Endodermal cell (in vitro differentiated cells): ENCODE measurements around the gene RAB14. TPM values are rescaled to one million over a fixed set of nuclear protein-coding genes. Genes with fewer than 3 reads are reported as not detected.

ENCODE experiments used
- DNase-seq: peaks from one replicate; pipeline ENCODE4 v3.0.0-alpha.2; 2017
- H3K27ac ChIP-seq: 2 replicates; pipeline ENCODE4 v1.5.1; 2013; ENCODE audit warnings: mild to moderate bottlenecking, low read depth, low read length, moderate library complexity
- H3K27me3 ChIP-seq: 2 replicates; pipeline ENCODE4 v1.6.1; 2013; ENCODE audit warnings: mild to moderate bottlenecking, low read length, moderate library complexity; ENCODE audit not compliant: insufficient read depth, control insufficient read depth, poor library complexity, severe bottlenecking
- H3K36me3 ChIP-seq: 2 replicates; pipeline ENCODE4 v1.7.0; 2013; ENCODE audit warnings: mild to moderate bottlenecking, low read length, moderate library complexity; ENCODE audit not compliant: control insufficient read depth, insufficient read depth
- H3K4me1 ChIP-seq: one replicate; pipeline ENCODE4 v1.7.0; 2013; ENCODE audit warnings: low read length; ENCODE audit not compliant: control insufficient read depth, insufficient read depth
- H3K4me3 ChIP-seq: 2 replicates; pipeline ENCODE4 v1.5.1; 2013; ENCODE audit warnings: mild to moderate bottlenecking, low read length, moderate library complexity
- H3K9ac ChIP-seq: 2 replicates; pipeline ENCODE4 v1.6.1; 2013; ENCODE audit warnings: mild to moderate bottlenecking, low read length, moderate library complexity; ENCODE audit not compliant: poor library complexity, severe bottlenecking; ENCODE audit errors: extremely low read depth
- H3K9me3 ChIP-seq: 2 replicates; pipeline ENCODE4 v1.6.1; 2013; ENCODE audit warnings: mild to moderate bottlenecking, low read length, moderate library complexity; ENCODE audit not compliant: control insufficient read depth
- H3K27ac Mint-ChIP-seq: 2 replicates; pipeline ENCODE4 v1.8.0; 2020; ENCODE audit warnings: mixed read lengths
- H3K27me3 Mint-ChIP-seq: 2 replicates; pipeline ENCODE4 v1.8.0; 2021; ENCODE audit warnings: mild to moderate bottlenecking, mixed read lengths; ENCODE audit not compliant: insufficient read depth
- H3K36me3 Mint-ChIP-seq: 2 replicates; pipeline ENCODE4 v1.8.0; 2020; ENCODE audit warnings: low read depth, mixed read lengths
- H3K4me1 Mint-ChIP-seq: 2 replicates; pipeline ENCODE4 v1.8.0; 2020; ENCODE audit warnings: mixed read lengths
- H3K4me3 Mint-ChIP-seq: 2 replicates; pipeline ENCODE4 v1.8.0; 2020; ENCODE audit warnings: mild to moderate bottlenecking, moderate library complexity, mixed read lengths
- H3K9me3 Mint-ChIP-seq: 2 replicates; pipeline ENCODE4 v1.8.0; 2020; ENCODE audit warnings: mild to moderate bottlenecking, mixed read lengths
- WGBS, 2 experiments: methylation state at CpG; one replicate each; pipeline versions ENCODE4 v1.1.5 to v1.1.7; 2013; ENCODE audit warnings: missing lambda C conversion rate in 2 of 2, mixed read lengths in 1 of 2; ENCODE audit not compliant: insufficient coverage in 1 of 2, insufficient read length in 1 of 2; 5-methylcytosine and 5-hydroxymethylcytosine counted together
- total RNA-seq, 2 donors: library from RNA; stranded (reverse); fragmentation: NEBNext Ultra II Directional in 1 of 2; extraction: Animal tissue kit (Norgen Biotek cat#: 25700) in 1 of 2; gene quantifications; 2 replicates in 1 of 2; 3 replicates in 1 of 2; pipeline ENCODE4 v1.2.1, GENCODE V29; 2021
- TF ChIP-seq, protein P1 (sequence below): fragments of 200-600 bp; sonication (generic); conservative IDR thresholded peaks from 2 replicates; pipeline ENCODE4 v1.5.0; 2021; ENCODE audit warnings: antibody characterized with exemption, mild to moderate bottlenecking

The RAB14 gene
- total RNA-seq, 2 donors from 2014 or later, result 35.9 to 40.7 TPM

DNA sequence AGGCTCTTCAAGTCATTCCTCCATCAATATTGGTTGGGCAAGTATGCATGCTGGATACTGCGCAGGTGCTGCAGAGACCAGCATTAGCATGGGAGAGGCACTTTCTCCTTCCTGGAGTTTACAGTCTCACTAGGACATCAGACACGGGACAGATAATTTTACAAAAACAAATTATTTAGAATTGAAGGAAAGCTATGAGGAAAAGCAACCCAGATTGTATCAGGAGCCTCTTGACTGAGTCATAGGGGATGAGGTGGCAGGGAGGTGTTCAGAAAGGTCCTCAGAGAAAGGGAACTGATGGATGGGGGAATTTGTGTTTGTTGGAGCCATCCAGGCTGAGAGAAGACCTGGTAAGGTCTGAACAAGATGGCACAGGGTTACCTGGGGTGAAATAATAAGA is 24.5 kb upstream of the RAB14 start:
- Histone ChIP-seq H3K27me3 (no peaks in the 10 kb centered on the region), H3K4me3 (no peak overlapping the region), H3K27ac (no peak overlapping the region), H3K4me1 (no peaks in the 10 kb centered on the region), H3K9ac (no peak overlapping the region), H3K9me3 (no peaks in the 10 kb centered on the region), H3K36me3 (no peaks in the 10 kb centered on the region)
- H3K9me3 Mint-ChIP-seq, result no peaks in the 10 kb centered on the region
- H3K4me3 Mint-ChIP-seq, result no peak overlapping the region
- H3K27me3 Mint-ChIP-seq, result peaks cover 8% of the 10 kb centered on the region
- H3K27ac Mint-ChIP-seq, result no peak overlapping the region
- TF ChIP-seq, protein P1, sequence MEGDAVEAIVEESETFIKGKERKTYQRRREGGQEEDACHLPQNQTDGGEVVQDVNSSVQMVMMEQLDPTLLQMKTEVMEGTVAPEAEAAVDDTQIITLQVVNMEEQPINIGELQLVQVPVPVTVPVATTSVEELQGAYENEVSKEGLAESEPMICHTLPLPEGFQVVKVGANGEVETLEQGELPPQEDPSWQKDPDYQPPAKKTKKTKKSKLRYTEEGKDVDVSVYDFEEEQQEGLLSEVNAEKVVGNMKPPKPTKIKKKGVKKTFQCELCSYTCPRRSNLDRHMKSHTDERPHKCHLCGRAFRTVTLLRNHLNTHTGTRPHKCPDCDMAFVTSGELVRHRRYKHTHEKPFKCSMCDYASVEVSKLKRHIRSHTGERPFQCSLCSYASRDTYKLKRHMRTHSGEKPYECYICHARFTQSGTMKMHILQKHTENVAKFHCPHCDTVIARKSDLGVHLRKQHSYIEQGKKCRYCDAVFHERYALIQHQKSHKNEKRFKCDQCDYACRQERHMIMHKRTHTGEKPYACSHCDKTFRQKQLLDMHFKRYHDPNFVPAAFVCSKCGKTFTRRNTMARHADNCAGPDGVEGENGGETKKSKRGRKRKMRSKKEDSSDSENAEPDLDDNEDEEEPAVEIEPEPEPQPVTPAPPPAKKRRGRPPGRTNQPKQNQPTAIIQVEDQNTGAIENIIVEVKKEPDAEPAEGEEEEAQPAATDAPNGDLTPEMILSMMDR, result no peak
- 90 to 100% methylated on average over 1 to 2 of the region's 2 CpGs for WGBS, 2 experiments
- H3K4me1 Mint-ChIP-seq, result no peaks in the 10 kb centered on the region
- no peaks in the 10 kb centered on the region for H3K36me3 Mint-ChIP-seq
- DNase-seq, result no peak

DNA sequence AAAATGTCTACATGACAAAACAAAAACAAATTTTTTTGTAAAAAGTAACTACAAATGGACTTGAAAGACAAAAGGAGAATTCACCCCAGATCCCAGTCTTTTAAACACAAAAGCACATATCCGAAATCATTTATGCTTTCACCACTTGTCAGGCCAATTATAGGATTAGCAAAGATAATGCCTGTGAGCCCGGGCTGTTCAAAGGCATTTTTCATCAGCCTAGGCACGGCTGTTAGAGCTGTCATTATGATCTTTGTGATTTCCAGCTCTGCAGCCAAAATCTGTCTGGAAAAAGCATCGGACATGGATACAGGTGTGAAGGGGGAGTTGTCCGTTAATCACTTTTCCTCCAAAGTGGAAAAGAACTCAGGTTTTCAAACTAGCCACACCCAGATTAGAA is 23.6 kb upstream of the RAB14 start:
- Mint-ChIP-seq H3K4me3 (no peak overlapping the region), H3K27ac (no peak overlapping the region), H3K36me3 (no peaks in the 10 kb centered on the region), H3K27me3 (peaks cover 8% of the 10 kb centered on the region), H3K9me3 (no peaks in the 10 kb centered on the region), H3K4me1 (peaks cover 9% of the 10 kb centered on the region)
- H3K4me1 ChIP-seq, result no peaks in the 10 kb centered on the region
- TF ChIP-seq, protein P1, result no peak
- H3K27ac ChIP-seq, result no peak overlapping the region
- no peak overlapping the region for H3K4me3 ChIP-seq
- 71 to 78% methylated on average over 5 of the region's 5 CpGs for WGBS, 2 experiments
- H3K27me3 ChIP-seq, result no peaks in the 10 kb centered on the region
- no peak overlapping the region for H3K9ac ChIP-seq
- no peaks in the 10 kb centered on the region for H3K36me3 ChIP-seq
- H3K9me3 ChIP-seq, result no peaks in the 10 kb centered on the region
- DNase-seq, result no peak

DNA sequence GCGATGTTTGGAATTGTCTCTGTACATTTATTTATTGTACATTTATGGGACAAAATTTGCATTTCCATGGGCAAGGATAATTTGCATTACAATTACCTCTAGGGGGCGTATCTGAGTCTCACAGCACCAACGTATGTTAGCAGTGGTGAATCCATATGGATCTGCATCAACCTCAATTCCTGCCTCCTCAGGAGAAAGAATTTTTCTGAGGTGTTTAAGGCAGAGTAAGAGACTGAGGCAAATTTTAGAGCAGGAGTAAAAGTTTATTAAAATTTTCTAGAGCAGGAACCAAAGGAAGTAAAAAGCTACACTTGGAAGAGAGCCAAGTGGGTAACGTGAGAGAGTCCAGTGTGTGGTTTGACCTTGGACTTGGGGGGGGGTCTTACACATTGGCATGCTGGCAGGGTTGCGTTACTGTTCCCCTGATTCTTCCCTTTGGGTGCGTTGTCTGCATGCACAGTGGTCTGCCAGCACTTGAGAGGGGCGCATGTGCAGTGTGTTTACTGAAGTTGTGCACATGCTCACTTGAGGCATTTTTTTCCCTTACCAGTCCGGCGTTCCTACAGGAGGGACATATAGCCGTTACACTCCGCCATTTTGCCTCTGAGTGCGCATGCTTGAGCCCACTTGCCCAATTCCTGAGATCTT is 21.0 kb upstream of the RAB14 start:
- DNase-seq, result no peak
- H3K4me3 Mint-ChIP-seq, result no peak overlapping the region
- no peak overlapping the region for H3K27ac Mint-ChIP-seq
- TF ChIP-seq, protein P1, result peak; percentile 85
- Histone ChIP-seq H3K9ac (no peak overlapping the region), H3K4me3 (no peak overlapping the region), H3K4me1 (no peaks in the 10 kb centered on the region), H3K36me3 (no peaks in the 10 kb centered on the region), H3K27me3 (no peaks in the 10 kb centered on the region), H3K9me3 (no peaks in the 10 kb centered on the region), H3K27ac (no peak overlapping the region)
- no peaks in the 10 kb centered on the region for H3K9me3 Mint-ChIP-seq
- H3K36me3 Mint-ChIP-seq, result no peaks in the 10 kb centered on the region
- peaks cover 11% of the 10 kb centered on the region for H3K4me1 Mint-ChIP-seq
- H3K27me3 Mint-ChIP-seq, result peaks cover 8% of the 10 kb centered on the region
- WGBS, 2 experiments, result 82 to 88% methylated on average over 10 to 12 of the region's 12 CpGs
